ENCODE results near the gene MRGPRF.

MRGPRF gene

GRCh38 chr11:68963779-68964178 is 49.3 kb downstream of the MRGPRF start:
- DNase-seq (ENCODE audit: low spot score): no peak

GRCh38 chr11:68962527-68963250 is 50.4 kb downstream of the MRGPRF start:
- DNase-seq (ENCODE audit: low spot score): peak; percentile 30

GRCh38 chr11:68961245-68961644 is 51.8 kb downstream of the MRGPRF start:
- DNase-seq (ENCODE audit: low spot score): no peak

DNA sequence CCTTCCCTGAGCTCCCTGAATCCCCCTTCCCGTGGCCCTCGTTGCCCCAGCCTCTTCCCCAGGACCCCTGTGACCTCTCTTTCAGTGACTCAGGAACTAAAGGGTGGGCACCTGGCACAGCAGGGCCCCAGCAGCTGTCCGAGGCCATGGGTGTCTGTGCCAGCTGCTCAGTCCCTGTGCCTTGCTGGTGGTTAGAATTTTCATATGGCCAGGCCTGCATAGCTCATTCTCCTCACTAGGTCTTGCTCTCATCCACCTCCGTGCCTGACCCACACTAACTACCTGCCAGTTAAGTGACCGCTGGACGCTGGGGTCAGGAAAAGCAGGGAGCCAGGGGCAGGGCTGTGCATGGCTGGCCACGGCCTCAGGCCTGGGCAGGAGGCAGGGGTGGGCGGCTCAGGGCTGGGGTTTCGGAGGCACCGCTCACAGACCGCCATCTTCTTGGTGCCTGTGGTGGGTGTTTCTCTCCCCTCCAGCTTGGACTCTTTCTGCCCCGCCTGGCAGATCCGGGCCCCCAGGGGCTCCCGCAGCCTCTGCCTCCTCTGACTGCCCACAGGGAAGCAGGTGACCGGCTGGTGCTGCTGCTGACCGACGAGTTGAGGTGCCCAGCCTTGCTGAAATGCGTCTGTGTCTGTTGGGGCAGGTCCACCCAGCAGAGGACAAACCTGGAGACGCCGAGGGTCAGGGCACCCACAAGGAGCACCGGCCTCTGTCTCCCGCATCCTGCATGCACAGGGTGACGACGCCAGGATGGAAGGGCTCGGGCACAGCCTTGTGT is 52.6 kb downstream of the MRGPRF start:
- no peak for DNase-seq (ENCODE audit: low spot score)

GRCh38 chr11:68959465-68960293 is 53.4 kb downstream of the MRGPRF start:
- DNase-seq (ENCODE audit: low spot score): no peak

- no peak for DNase-seq (ENCODE audit: low spot score)
Measured at GRCh38 chr11:68958211-68958610, 54.8 kb downstream of the MRGPRF start.

GRCh38 chr11:68956547-68957254 is 56.3 kb downstream of the MRGPRF start:
- no peak for DNase-seq (ENCODE audit: low spot score)

DNA sequence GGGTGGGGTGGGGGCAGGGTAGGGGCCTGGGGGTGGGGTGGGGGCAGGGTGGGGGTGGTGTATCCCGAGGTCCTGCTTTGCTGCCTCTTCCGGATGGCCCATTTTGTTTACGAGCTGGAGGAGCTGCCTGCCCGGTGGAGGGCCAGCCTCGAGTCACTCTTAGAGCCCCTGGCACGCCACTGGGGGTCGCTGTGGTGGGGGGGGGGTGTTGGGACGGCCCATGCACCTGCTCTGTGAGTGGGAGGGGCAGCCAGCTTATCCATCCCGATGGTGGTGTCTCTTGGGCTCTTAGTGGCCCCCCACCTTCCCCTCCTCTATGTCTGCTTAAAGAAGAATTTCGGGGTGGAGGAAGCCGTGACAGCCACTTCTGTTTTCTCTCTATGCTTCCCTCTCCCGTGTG is 56.9 kb downstream of the MRGPRF start:
- no peak for DNase-seq (ENCODE audit: low spot score)

DNA sequence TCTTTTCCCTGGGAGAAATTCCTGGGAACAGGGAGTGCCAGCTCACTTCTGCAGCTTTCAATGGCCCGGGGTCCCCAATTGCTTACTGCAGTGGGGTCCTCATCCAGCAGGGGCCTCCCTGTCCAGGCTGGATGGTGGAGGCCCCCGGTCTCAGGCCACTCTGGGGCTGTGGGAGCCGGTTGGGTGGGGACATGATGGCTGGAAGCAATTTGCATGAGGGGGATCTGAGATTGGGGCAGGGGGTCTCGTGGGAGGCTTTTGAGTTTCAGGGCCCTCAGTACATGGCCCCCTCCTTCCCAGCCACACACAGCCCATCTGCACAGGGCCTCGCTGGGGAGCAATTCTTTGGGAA is 57.5 kb downstream of the MRGPRF start:
- DNase-seq (ENCODE audit: low spot score): no peak

- DNase-seq (ENCODE audit: low spot score): no peak
Measured at GRCh38 chr11:68954836-68955606, 58.0 kb downstream of the MRGPRF start.
